K562 (cell line): ENCODE measurements around the gene CTRL. TPM values are rescaled to one million over a fixed set of nuclear protein-coding genes. Genes with fewer than 3 reads are reported as not detected.

Experiments used
- BCL6 ChIP-seq: fragments of 250-450 bp; sonication (Bioruptor Pico); IDR thresholded peaks from 2 replicates; pipeline ENCODE4 v1.4.0; 2020
- CREB3 ChIP-seq: fragments of 450-650 bp; conservative IDR thresholded peaks from 2 replicates; pipeline ENCODE4 v1.6.1; 2016; ENCODE audit warnings: missing genetic modification characterization, low read depth, mild to moderate bottlenecking, missing compliant biosample characterization, moderate library complexity
- CREBBP ChIP-seq: IDR thresholded peaks from one replicate; pipeline ENCODE4 v1.6.1; 2012; ENCODE audit warnings: low read depth, mild to moderate bottlenecking, control low read depth, inconsistent platforms, low read length
- DLX4 ChIP-seq: fragments of 250-450 bp; sonication (Bioruptor Pico); IDR thresholded peaks from 2 replicates; pipeline ENCODE4 v1.6.1; 2021; ENCODE audit warnings: mild to moderate bottlenecking
- E2F1 ChIP-seq: sonication (generic); formaldehyde crosslinking; IDR thresholded peaks from 2 replicates; pipeline ENCODE4 v1.8.1; 2023; ENCODE audit warnings: mild to moderate bottlenecking, missing genetic modification reagents, moderate library complexity
- ELF4 ChIP-seq: fragments of 450-650 bp; formaldehyde crosslinking; IDR thresholded peaks from 2 replicates; pipeline ENCODE4 v1.4.0; 2022; ENCODE audit warnings: missing genetic modification characterization
- ETV5 ChIP-seq: sonication (generic); formaldehyde crosslinking; IDR thresholded peaks from 2 replicates; pipeline ENCODE4 v1.4.0; 2020; ENCODE audit warnings: low read depth, mild to moderate bottlenecking, missing genetic modification reagents
- HEY1 ChIP-seq: fragments of 250-450 bp; sonication (Bioruptor Pico); IDR thresholded peaks from 2 replicates; pipeline ENCODE4 v1.5.0; 2020; ENCODE audit warnings: mild to moderate bottlenecking, moderate library complexity, borderline replicate concordance
- HOMEZ ChIP-seq: fragments of 250-450 bp; sonication (Bioruptor Pico); IDR thresholded peaks from 2 replicates; pipeline ENCODE4 v1.4.0; 2020; ENCODE audit warnings: mild to moderate bottlenecking, moderate library complexity
- NFIC ChIP-seq: fragments of 450-650 bp; IDR thresholded peaks from 2 replicates; pipeline ENCODE4 v1.6.1; 2017; ENCODE audit warnings: mild to moderate bottlenecking, inconsistent platforms
- NFIX ChIP-seq: fragments of 250-450 bp; sonication (Bioruptor Pico); IDR thresholded peaks from 2 replicates; pipeline ENCODE4 v1.4.0; 2020; ENCODE audit warnings: low read depth, mild to moderate bottlenecking, moderate library complexity
- NR0B1 ChIP-seq: fragments of 450-650 bp; IDR thresholded peaks from one replicate; pipeline ENCODE4 v1.6.1; 2018; ENCODE audit warnings: mild to moderate bottlenecking, moderate library complexity; ENCODE audit not compliant: partially characterized antibody
- NRF1 ChIP-seq, 2 experiments: fragments of 450-650 bp; IDR thresholded peaks in 1 of 2; conservative IDR thresholded peaks in 1 of 2; 2 replicates each; pipeline ENCODE4 v1.6.1; 2014; ENCODE audit warnings: mild to moderate bottlenecking in 2 of 2
- PTRF ChIP-seq: fragments of 450-650 bp; IDR thresholded peaks from 2 replicates; pipeline ENCODE4 v1.6.1; 2016; ENCODE audit warnings: mild to moderate bottlenecking, missing genetic modification characterization, missing compliant biosample characterization
- RBM15 ChIP-seq: fragments of 200-400 bp; formaldehyde crosslinking; IDR thresholded peaks from 2 replicates; pipeline ENCODE4 v1.6.1; 2018; ENCODE audit warnings: mild to moderate bottlenecking, low read length, moderate library complexity; ENCODE audit not compliant: insufficient read depth
- RBM39 ChIP-seq: fragments of 200-400 bp; formaldehyde crosslinking; optimal IDR thresholded peaks from 2 replicates; pipeline ENCODE3; 2018; ENCODE audit warnings: low read depth, low read length
- SMAD4 ChIP-seq: fragments of 250-450 bp; sonication (Bioruptor Pico); conservative IDR thresholded peaks from 2 replicates; pipeline ENCODE4 v1.8.0; 2021; ENCODE audit warnings: inconsistent platforms, mild to moderate bottlenecking, moderate library complexity
- ZNF121 ChIP-seq: sonication (generic); formaldehyde crosslinking; conservative IDR thresholded peaks from 2 replicates; pipeline ENCODE4 v1.8.0; 2022; ENCODE audit warnings: missing genetic modification reagents
- ZNF124 ChIP-seq: sonication (generic); formaldehyde crosslinking; IDR thresholded peaks from 2 replicates; pipeline ENCODE4 v1.8.1; 2022; ENCODE audit warnings: missing genetic modification reagents
- ZNF140 ChIP-seq: fragments of 250-450 bp; sonication (Bioruptor Pico); IDR thresholded peaks from 2 replicates; pipeline ENCODE4 v1.8.0; 2021; ENCODE audit warnings: moderate library complexity, mild to moderate bottlenecking, inconsistent platforms
- ZNF212 ChIP-seq: fragments of 450-650 bp; formaldehyde crosslinking; IDR thresholded peaks from 2 replicates; pipeline ENCODE4 v1.4.0; 2020; ENCODE audit warnings: mild to moderate bottlenecking
- ZNF277 ChIP-seq: fragments of 250-450 bp; sonication (Bioruptor Pico); IDR thresholded peaks from 2 replicates; pipeline ENCODE4 v1.8.0; 2022; ENCODE audit warnings: inconsistent platforms, mild to moderate bottlenecking, moderate library complexity, borderline replicate concordance
- polyA plus RNA-seq, 8 experiments: library from polyadenylated mRNA; depleted of rRNA in 4 of 8; stranded (reverse) in 5 of 8; unstranded in 3 of 8; fragments of >200 nt; fragmentation: Nextera tagmentation in 2 of 8; fragmentation: Illumina TruSeq in 1 of 8; extraction: Ambion mirVana in 2 of 8; extraction: Trizol in 1 of 8; gene quantifications; 2 replicates each; pipeline versions ENCODE4 v1.2.1 to v1.2.3, GENCODE V29; 2011 to 2014; ENCODE audit warnings: inconsistent platforms in 1 of 8, missing spikeins in 1 of 8
- total RNA-seq, 7 experiments: library from RNA; depleted of rRNA in 6 of 7; stranded (reverse); fragments of >200 nt in 6 of 7; fragmentation: Illumina TruSeq in 2 of 7; extraction: Trizol in 2 of 7; gene quantifications; 2 replicates each; pipeline versions ENCODE4 v1.2.1 to v1.2.3, GENCODE V29; 2011 to 2021; ENCODE audit warnings: low replicate concordance in 1 of 7

CTRL gene
- total and polyA plus RNA-seq, 9 of the 15 experiments (the other 6 are each of a cell fraction or from before 2014, with no cell fraction given): 1.4 to 5.6 (median 2.5) TPM

- TF ChIP-seq ZNF121 (CRISPR knock-in tag) (no peak), E2F1 (no peak), NR0B1 (no peak), CREB3 (tag) (no peak), SMAD4 (CRISPR knock-in tag) (no peak), RBM39 (no peak), ELF4 (no peak), NRF1 (conservative IDR thresholded peaks at IDR 0.05 in 1 of 2, IDR thresholded peaks at IDR 0.05 in 1 of 2) (no peak), HEY1 (CRISPR knock-in tag) (no peak), DLX4 (CRISPR knock-in tag) (no peak), ZNF124 (CRISPR knock-in tag) (no peak), BCL6 (CRISPR knock-in tag) (no peak), CREBBP (no peak), ZNF277 (no peak), NFIX (CRISPR knock-in tag) (peak; percentile 11; the same call in 1 of the 2 replicates), ZNF140 (CRISPR knock-in tag) (no peak), ETV5 (CRISPR knock-in tag) (no peak), RBM15 (no peak), HOMEZ (CRISPR knock-in tag) (no peak), NFIC (peak; percentile 93), ZNF212 (CRISPR knock-in tag) (no peak), PTRF (no peak)
Observed at GRCh38 chr16:67963662-67964321, 32.1 kb upstream of the CTRL start (continued).
